Measurements from ENCODE around the gene TLCD2.
"Not testable (repeated sequence)": the region's sequence is repeated elsewhere in the genome, so short reads cannot be mapped to it uniquely, and the experiment has no call there.

TLCD2 gene

GRCh38 chr17:1725642-1726511, 15.7 kb upstream of the TLCD2 start:
- Histone ChIP-seq H3K4me3 (IDR thresholded peaks at IDR 0.05; ENCODE audit: insufficient read depth, low read depth, low read length) (no peak overlapping the region), H3K9ac (no peak overlapping the region), H2AFZ (ENCODE audit: low read depth) (no peak overlapping the region), H3K79me2 (ENCODE audit: insufficient read depth, low read depth) (no peaks in the 10 kb centered on the region), H3K36me3 (ENCODE audit: insufficient read depth) (no peaks in the 10 kb centered on the region), H4K20me1 (ENCODE audit: insufficient read depth) (no peaks in the 10 kb centered on the region), H3K4me1 (ENCODE audit: low read depth, poor library complexity, severe bottlenecking) (peaks cover 31% of the 10 kb centered on the region), H3K4me2 (no peak overlapping the region), H3K27ac (no peak overlapping the region), H3K27me3 (ENCODE audit: insufficient read depth, low read depth) (no peaks in the 10 kb centered on the region)
- no peak for TF ChIP-seq CTCF (conservative IDR thresholded peaks at IDR 0.05; ENCODE audit: low read depth, low read length)

- Histone ChIP-seq H3K36me3 (ENCODE audit: insufficient read depth) (no peaks in the 10 kb centered on the region), H3K79me2 (ENCODE audit: insufficient read depth, low read depth) (no peaks in the 10 kb centered on the region), H3K9ac (peak overlapping the region; percentile 52; the same call in 1 of the 2 replicates), H3K27me3 (ENCODE audit: insufficient read depth, low read depth) (no peaks in the 10 kb centered on the region), H4K20me1 (ENCODE audit: insufficient read depth) (no peaks in the 10 kb centered on the region), H3K27ac (no peak overlapping the region), H3K4me3 (IDR thresholded peaks at IDR 0.05; ENCODE audit: insufficient read depth, low read depth, low read length) (no peak overlapping the region), H3K4me1 (ENCODE audit: low read depth, poor library complexity, severe bottlenecking) (peaks cover 37% of the 10 kb centered on the region), H2AFZ (ENCODE audit: low read depth) (peak overlapping the region; percentile 49; the same call in 1 of the 2 replicates), H3K4me2 (peak overlapping the region; percentile 73; the same call in 1 of the 2 replicates)
- TF ChIP-seq CTCF (conservative IDR thresholded peaks at IDR 0.05; ENCODE audit: low read depth, low read length) = no peak
Measured at GRCh38 chr17:1724869-1725641, 14.9 kb upstream of the TLCD2 start.

- no peak within 1 kb of the TSS for H3K4me3 ChIP-seq (IDR thresholded peaks at IDR 0.05; ENCODE audit: insufficient read depth, low read depth, low read length)
Measured at GRCh38 chr17:1724351-1724868, 14.2 kb upstream of the TLCD2 start, which contains the start of gene WDR81. Gene WDR81 (plus strand): TSS chr17:1724704. CDS start chr17:1724960, 256 bp downstream.

GRCh38 chr17:1722022-1722421, 11.8 kb upstream of the TLCD2 start:
- H3K4me3 ChIP-seq (IDR thresholded peaks at IDR 0.05; ENCODE audit: insufficient read depth, low read depth, low read length); H3K79me2 ChIP-seq (ENCODE audit: insufficient read depth, low read depth); H3K4me2 ChIP-seq; H4K20me1 ChIP-seq (ENCODE audit: insufficient read depth); H2AFZ ChIP-seq (ENCODE audit: low read depth); H3K27me3 ChIP-seq (ENCODE audit: insufficient read depth, low read depth); H3K9ac ChIP-seq; H3K36me3 ChIP-seq (ENCODE audit: insufficient read depth): not testable (repeated sequence)
- peak overlapping the region; percentile 77 for H3K27ac ChIP-seq
- peaks cover 47% of the 10 kb centered on the region for H3K4me1 ChIP-seq (ENCODE audit: low read depth, poor library complexity, severe bottlenecking)

More at GRCh38 chr17:1724351-1724868, 14.2 kb upstream of the TLCD2 start, which contains the start of gene WDR81:
- H3K9ac ChIP-seq = peak within 1 kb of the TSS; percentile 52; the same call in 1 of the 2 replicates
- peak within 1 kb of the TSS; percentile 49 for H2AFZ ChIP-seq (ENCODE audit: low read depth)
- H3K27ac ChIP-seq = peak within 1 kb of the TSS; percentile 39; the same call in 1 of the 2 replicates
- H3K79me2 ChIP-seq (ENCODE audit: insufficient read depth, low read depth) = no peaks in the 10 kb centered on the region
- no peak for TF ChIP-seq CTCF (conservative IDR thresholded peaks at IDR 0.05; ENCODE audit: low read depth, low read length)
- H4K20me1 ChIP-seq (ENCODE audit: insufficient read depth) = no peaks in the 10 kb centered on the region
- peaks cover 37% of the 10 kb centered on the region for H3K4me1 ChIP-seq (ENCODE audit: low read depth, poor library complexity, severe bottlenecking)
- no peaks in the 10 kb centered on the region for H3K36me3 ChIP-seq (ENCODE audit: insufficient read depth)
- H3K4me2 ChIP-seq = peak within 1 kb of the TSS; percentile 73
- H3K27me3 ChIP-seq (ENCODE audit: insufficient read depth, low read depth) = no peaks in the 10 kb centered on the region
